CD14-positive monocyte (primary cell): ENCODE results near the gene VPS8. TPM values are rescaled to one million over a fixed set of nuclear protein-coding genes. Genes with fewer than 3 reads are reported as not detected.

ENCODE experiments used
- DNase-seq, 3 donors: peaks; one replicate each; pipeline ENCODE4 v3.0.0-alpha.2; 2011 to 2022
- H2AFZ ChIP-seq: 2 replicates; pipeline ENCODE4 v1.6.0; 2012; ENCODE audit warnings: mild to moderate bottlenecking, low read depth, low read length, inconsistent platforms; ENCODE audit not compliant: insufficient read depth, poor library complexity, severe bottlenecking
- H3K27ac ChIP-seq, 2 donors: 1 replicate in 1 of 2; 2 replicates in 1 of 2; pipeline ENCODE4 v1.5.1; 2012 to 2013; ENCODE audit warnings: low read length in 2 of 2, control low read depth in 1 of 2, inconsistent platforms in 1 of 2, low read depth in 1 of 2, mild to moderate bottlenecking in 1 of 2
- H3K27me3 ChIP-seq, 2 donors: one replicate each; pipeline versions ENCODE4 v1.6.0 to v1.6.1; 2011 to 2013; ENCODE audit warnings: low read length in 2 of 2; ENCODE audit not compliant: control insufficient read depth in 2 of 2, insufficient read depth in 2 of 2
- H3K36me3 ChIP-seq, 2 donors: replicated peaks in 1 of 2; 1 replicate in 1 of 2; 2 replicates in 1 of 2; pipeline versions ENCODE4 v1.5.1 to v1.6.1; 2012 to 2013; ENCODE audit warnings: low read length in 2 of 2, control low read depth in 1 of 2, inconsistent platforms in 1 of 2, mild to moderate bottlenecking in 1 of 2; ENCODE audit not compliant: insufficient read depth in 2 of 2, control insufficient read depth in 1 of 2
- H3K4me1 ChIP-seq, 2 donors: 1 replicate in 1 of 2; 2 replicates in 1 of 2; pipeline versions ENCODE4 v1.5.1 to v1.6.1; 2012 to 2013; ENCODE audit warnings: low read length in 2 of 2, control low read depth in 1 of 2, inconsistent platforms in 1 of 2, mild to moderate bottlenecking in 1 of 2, moderate library complexity in 1 of 2; ENCODE audit not compliant: insufficient read depth in 2 of 2, control insufficient read depth in 1 of 2
- H3K4me2 ChIP-seq: replicated peaks from 2 replicates; pipeline ENCODE3; 2012; ENCODE audit warnings: low read length, moderate library complexity, mild to moderate bottlenecking; ENCODE audit not compliant: poor library complexity, severe bottlenecking; ENCODE audit errors: extremely low read depth
- H3K4me3 ChIP-seq, 3 experiments: fragments of 200-600 bp in 1 of 3; sonication (generic) in 1 of 3; replicated peaks in 1 of 3; 1 replicate in 2 of 3; 2 replicates in 1 of 3; pipeline ENCODE4 v1.5.1; 2011 to 2013; ENCODE audit warnings: low read length in 3 of 3, mild to moderate bottlenecking in 3 of 3, control low read depth in 2 of 3, low read depth in 2 of 3, inconsistent platforms in 1 of 3, moderate library complexity in 1 of 3
- H3K79me2 ChIP-seq: 2 replicates; pipeline ENCODE4 v1.6.0; 2012; ENCODE audit warnings: mild to moderate bottlenecking, control low read depth, inconsistent platforms, low read length, moderate library complexity; ENCODE audit not compliant: insufficient read depth
- H3K9ac ChIP-seq: 2 replicates; pipeline ENCODE4 v1.6.0; 2017; ENCODE audit warnings: low read length, mild to moderate bottlenecking; ENCODE audit not compliant: insufficient read depth, poor library complexity, severe bottlenecking
- H3K9me3 ChIP-seq, 2 donors: replicated peaks in 1 of 2; 1 replicate in 1 of 2; 2 replicates in 1 of 2; pipeline versions ENCODE4 v1.5.1 to v1.6.1; 2012 to 2013; ENCODE audit warnings: low read length in 2 of 2, control low read depth in 1 of 2; ENCODE audit not compliant: control insufficient read depth in 1 of 2, insufficient read depth in 1 of 2
- H4K20me1 ChIP-seq: 2 replicates; pipeline ENCODE4 v1.6.0; 2012; ENCODE audit warnings: mild to moderate bottlenecking, low read length, control low read depth, moderate library complexity; ENCODE audit not compliant: insufficient read depth
- H3K27ac Mint-ChIP-seq, 7 donors: one replicate each; pipeline ENCODE4 v1.8.0; 2020; ENCODE audit warnings: mild to moderate bottlenecking in 7 of 7, mixed read lengths in 7 of 7, moderate library complexity in 6 of 7, inconsistent platforms in 2 of 7
- H3K27me3 Mint-ChIP-seq, 3 donors: one replicate each; pipeline ENCODE4 v1.8.0; 2021 to 2022; ENCODE audit warnings: low read depth in 3 of 3, mild to moderate bottlenecking in 3 of 3, mixed read lengths in 3 of 3, moderate library complexity in 3 of 3, inconsistent platforms in 1 of 3
- H3K36me3 Mint-ChIP-seq, 2 donors: one replicate each; pipeline ENCODE4 v1.8.0; 2020; ENCODE audit warnings: mixed read lengths in 2 of 2, inconsistent platforms in 1 of 2, mild to moderate bottlenecking in 1 of 2
- H3K4me1 Mint-ChIP-seq: one replicate; pipeline ENCODE4 v1.8.0; 2020; ENCODE audit warnings: mild to moderate bottlenecking, mixed read lengths
- H3K4me3 Mint-ChIP-seq, 2 donors: one replicate each; pipeline ENCODE4 v1.8.0; 2020; ENCODE audit warnings: mild to moderate bottlenecking in 2 of 2, mixed read lengths in 2 of 2, moderate library complexity in 1 of 2
- H3K9me3 Mint-ChIP-seq, 7 donors: one replicate each; pipeline ENCODE4 v1.8.0; 2020 to 2022; ENCODE audit warnings: mixed read lengths in 7 of 7, mild to moderate bottlenecking in 6 of 7, moderate library complexity in 6 of 7, inconsistent platforms in 2 of 7
- WGBS: methylation state at CpG from one replicate; pipeline ENCODE4 v1.1.5; 2013; ENCODE audit warnings: missing lambda C conversion rate; ENCODE audit not compliant: insufficient coverage; 5-methylcytosine and 5-hydroxymethylcytosine counted together
- intact Hi-C, 2 donors: fragments of 100-400 bp; cut with micrococcal nuclease; formaldehyde crosslinking; loops; one replicate each; pipeline versions ENCODE4 v1.15.0 to v1.15.1; 2023
- polyA plus RNA-seq, 3 donors: library from polyadenylated mRNA; depleted of rRNA in 1 of 3; unstranded in 2 of 3; stranded (reverse) in 1 of 3; fragments of 300-500 nt in 2 of 3; fragments of >200 nt in 1 of 3; fragmentation: Illumina TruSeq in 2 of 3; gene quantifications; 1 replicate in 2 of 3; 2 replicates in 1 of 3; pipeline ENCODE4 v1.2.3, GENCODE V29; 2012 to 2021
- TF ChIP-seq, protein P1 (sequence below): fragments of 200-600 bp; IDR thresholded peaks from one replicate; pipeline ENCODE4 v1.8.0; 2022; ENCODE audit warnings: antibody characterized with exemption, mild to moderate bottlenecking

Gene VPS8
- polyA plus RNA-seq, 3 donors: 22.0 to 42.3 (median 29.2) TPM

- H3K79me2 ChIP-seq: no peaks in the 10 kb centered on the region
- WGBS: 100% methylated on average over 2 of the region's 5 CpGs
- H2AFZ ChIP-seq: no peak overlapping the region
- TF ChIP-seq, protein P1, sequence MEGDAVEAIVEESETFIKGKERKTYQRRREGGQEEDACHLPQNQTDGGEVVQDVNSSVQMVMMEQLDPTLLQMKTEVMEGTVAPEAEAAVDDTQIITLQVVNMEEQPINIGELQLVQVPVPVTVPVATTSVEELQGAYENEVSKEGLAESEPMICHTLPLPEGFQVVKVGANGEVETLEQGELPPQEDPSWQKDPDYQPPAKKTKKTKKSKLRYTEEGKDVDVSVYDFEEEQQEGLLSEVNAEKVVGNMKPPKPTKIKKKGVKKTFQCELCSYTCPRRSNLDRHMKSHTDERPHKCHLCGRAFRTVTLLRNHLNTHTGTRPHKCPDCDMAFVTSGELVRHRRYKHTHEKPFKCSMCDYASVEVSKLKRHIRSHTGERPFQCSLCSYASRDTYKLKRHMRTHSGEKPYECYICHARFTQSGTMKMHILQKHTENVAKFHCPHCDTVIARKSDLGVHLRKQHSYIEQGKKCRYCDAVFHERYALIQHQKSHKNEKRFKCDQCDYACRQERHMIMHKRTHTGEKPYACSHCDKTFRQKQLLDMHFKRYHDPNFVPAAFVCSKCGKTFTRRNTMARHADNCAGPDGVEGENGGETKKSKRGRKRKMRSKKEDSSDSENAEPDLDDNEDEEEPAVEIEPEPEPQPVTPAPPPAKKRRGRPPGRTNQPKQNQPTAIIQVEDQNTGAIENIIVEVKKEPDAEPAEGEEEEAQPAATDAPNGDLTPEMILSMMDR: no peak
- H3K36me3 ChIP-seq: peaks cover 51 to 91% of the 10 kb centered on the region in 2 donors
- H3K4me3 ChIP-seq: no peak overlapping the region
- H3K27ac ChIP-seq: no peak overlapping the region
- H3K27me3 Mint-ChIP-seq: no peaks in the 10 kb centered on the region
- no peak overlapping the region for H3K4me3 Mint-ChIP-seq
- peaks cover 76 to 83% of the 10 kb centered on the region in 2 donors for H3K36me3 Mint-ChIP-seq
- H3K9me3 ChIP-seq: no peaks in the 10 kb centered on the region
- intact Hi-C loops: no loop called here
- H3K4me1 Mint-ChIP-seq: peaks cover 2% of the 10 kb centered on the region
- no peaks in the 10 kb centered on the region for H3K4me1 ChIP-seq
- no peak overlapping the region for H3K9ac ChIP-seq
- H3K4me2 ChIP-seq: no peak overlapping the region
- peaks cover 6% of the 10 kb centered on the region for H4K20me1 ChIP-seq
- H3K27me3 ChIP-seq: no peaks in the 10 kb centered on the region
- peaks cover 0 to 4% (median 0%) of the 10 kb centered on the region in 7 donors for H3K9me3 Mint-ChIP-seq
- H3K27ac Mint-ChIP-seq: no peak overlapping the region
- no peak for DNase-seq
Measured at GRCh38 chr3:184985586-184985985, 173.6 kb downstream of the VPS8 start.

DNA sequence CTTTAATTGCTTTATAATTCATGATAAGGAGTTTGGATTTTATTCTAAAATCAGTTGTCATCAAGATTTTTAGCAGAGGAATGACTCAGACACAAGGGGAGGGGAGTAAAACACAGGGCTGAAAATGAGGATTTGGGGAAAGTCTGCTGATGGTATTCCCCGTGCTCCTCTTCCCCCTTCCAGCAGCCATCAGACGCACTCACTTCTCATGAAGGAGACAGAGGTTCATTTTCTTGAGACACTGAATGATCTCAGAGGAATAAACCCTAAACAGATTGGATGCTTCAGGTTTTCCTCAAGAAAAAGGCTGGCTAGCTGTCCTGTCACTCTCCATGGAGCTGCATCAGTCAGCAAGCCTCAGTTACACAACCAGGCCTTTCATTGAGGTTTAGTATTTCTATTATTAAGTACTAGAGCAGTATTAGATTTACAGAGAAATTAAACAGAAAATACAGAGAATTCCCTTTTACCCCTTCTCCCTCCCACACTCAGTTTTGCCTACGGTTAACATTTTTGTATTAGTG lies 174.5 kb downstream of the VPS8 start:
- intact Hi-C loops: no loop called here
- H3K27me3 Mint-ChIP-seq: no peaks in the 10 kb centered on the region

More for the DNA sequence above, 174.5 kb downstream of the VPS8 start:
- no peaks in the 10 kb centered on the region for H4K20me1 ChIP-seq
- no peak overlapping the region for H3K9ac ChIP-seq
- DNase-seq: no peak
- Mint-ChIP-seq H3K27ac (no peak overlapping the region), H3K4me1 (peaks cover 2% of the 10 kb centered on the region), H3K9me3 (peaks cover 0 to 4% (median 0%) of the 10 kb centered on the region in 7 donors), H3K4me3 (no peak overlapping the region), H3K36me3 (peaks cover 74 to 82% of the 10 kb centered on the region in 2 donors)
- H3K4me3 ChIP-seq: no peak overlapping the region
- WGBS: no CpG with 5 or more reads among the region's 3 CpGs
- no peaks in the 10 kb centered on the region for H3K27me3 ChIP-seq
- TF ChIP-seq, protein P1: no peak
- H2AFZ ChIP-seq: no peak overlapping the region
- H3K9me3 ChIP-seq: no peaks in the 10 kb centered on the region
- no peak overlapping the region for H3K27ac ChIP-seq
- H3K4me2 ChIP-seq: no peak overlapping the region
- no peaks in the 10 kb centered on the region for H3K79me2 ChIP-seq
- peaks cover 48 to 91% of the 10 kb centered on the region in 2 donors for H3K36me3 ChIP-seq
- H3K4me1 ChIP-seq: no peaks in the 10 kb centered on the region
